ENCODE measurements around the gene CACNA1C. TPM values are rescaled to one million over a fixed set of nuclear protein-coding genes. Genes with fewer than 3 reads are reported as not detected.
A peak's percentile ranks its signal among the peaks of the same experiment; 100 is the strongest.

CACNA1C gene
- total RNA-seq, 4 donors from 2014 or later: 9.7 to 42.1 (median 18.1) TPM

GRCh38 chr12:2113119-2113912 lies 60.5 kb downstream of the CACNA1C start:
- Histone ChIP-seq H3K4me3 (no peak overlapping the region), H3K27ac (peak overlapping the region in 3 of 4 donors; percentile 6 to 25 (median 7)), H3K4me1 (peaks cover 0 to 23% (median 0%) of the 10 kb centered on the region in 4 donors), H3K36me3 (no peaks in the 10 kb centered on the region), H3K27me3 (no peaks in the 10 kb centered on the region), H3K9me3 (no peaks in the 10 kb centered on the region)
- no peak for TF ChIP-seq CTCF (IDR thresholded peaks at IDR 0.05)
- TF ChIP-seq POLR2A (IDR thresholded peaks at IDR 0.05): no peak
- peak in 1 of 3 donors; percentile 59 for DNase-seq

- DNase-seq: peak in 1 of 3 donors; percentile 45
- Histone ChIP-seq H3K9me3 (no peaks in the 10 kb centered on the region), H3K27me3 (no peaks in the 10 kb centered on the region), H3K4me1 (peaks cover 0 to 23% (median 0%) of the 10 kb centered on the region in 4 donors), H3K27ac (no peak overlapping the region), H3K36me3 (no peaks in the 10 kb centered on the region), H3K4me3 (no peak overlapping the region)
- TF ChIP-seq POLR2A (IDR thresholded peaks at IDR 0.05): no peak
- TF ChIP-seq CTCF (IDR thresholded peaks at IDR 0.05): no peak
Observed at GRCh38 chr12:2114071-2114470, 61.3 kb downstream of the CACNA1C start.

GRCh38 chr12:2115101-2115845 lies 62.5 kb downstream of the CACNA1C start:
- H3K36me3 ChIP-seq: no peaks in the 10 kb centered on the region
- no peaks in the 10 kb centered on the region for H3K9me3 ChIP-seq
- peak in 1 of 3 donors; percentile 37 for DNase-seq
- no peak for TF ChIP-seq POLR2A (IDR thresholded peaks at IDR 0.05)
- TF ChIP-seq CTCF (IDR thresholded peaks at IDR 0.05): no peak
- H3K27me3 ChIP-seq: no peaks in the 10 kb centered on the region
- no peak overlapping the region for H3K27ac ChIP-seq
- peaks cover 0 to 23% (median 0%) of the 10 kb centered on the region in 4 donors for H3K4me1 ChIP-seq
- H3K4me3 ChIP-seq: no peak overlapping the region

GRCh38 chr12:2117541-2117940 lies 64.8 kb downstream of the CACNA1C start:
- H3K9me3 ChIP-seq: no peaks in the 10 kb centered on the region
- no peak overlapping the region for H3K27ac ChIP-seq
- H3K4me3 ChIP-seq: no peak overlapping the region
- DNase-seq: peak in 1 of 3 donors; percentile 15
- peaks cover 0 to 13% (median 0%) of the 10 kb centered on the region in 4 donors for H3K4me1 ChIP-seq
- H3K27me3 ChIP-seq: no peaks in the 10 kb centered on the region
- TF ChIP-seq POLR2A (IDR thresholded peaks at IDR 0.05): no peak
- no peak for TF ChIP-seq CTCF (IDR thresholded peaks at IDR 0.05)
- H3K36me3 ChIP-seq: no peaks in the 10 kb centered on the region

- no peaks in the 10 kb centered on the region for H3K36me3 ChIP-seq
- no peaks in the 10 kb centered on the region for H3K27me3 ChIP-seq
- TF ChIP-seq CTCF (IDR thresholded peaks at IDR 0.05) (no peak), POLR2A (IDR thresholded peaks at IDR 0.05) (no peak)
- H3K4me3 ChIP-seq: no peak overlapping the region
- peaks cover 0 to 8% (median 0%) of the 10 kb centered on the region in 4 donors for H3K4me1 ChIP-seq
- no peaks in the 10 kb centered on the region for H3K9me3 ChIP-seq
- H3K27ac ChIP-seq: no peak overlapping the region
- DNase-seq: peak in 1 of 3 donors; percentile 37
Observed at GRCh38 chr12:2118061-2118460, 65.3 kb downstream of the CACNA1C start.
